Brain microvascular endothelial cell (primary cell): ENCODE data around the gene CUX1.

Source experiments
- DNase-seq: peaks from one replicate; pipeline ENCODE4 v3.0.0-alpha.2; 2020
- H3K27ac ChIP-seq: fragments of 250-450 bp; sonication (Bioruptor Pico); 2 replicates; pipeline ENCODE4 v1.5.1; 2020; ENCODE audit warnings: mild to moderate bottlenecking, moderate library complexity
- H3K27me3 ChIP-seq: fragments of 250-450 bp; sonication (Bioruptor Pico); replicated peaks from 2 replicates; pipeline ENCODE4 v1.5.1; 2020; ENCODE audit warnings: mild to moderate bottlenecking
- H3K36me3 ChIP-seq: fragments of 250-450 bp; sonication (Bioruptor Pico); replicated peaks from 2 replicates; pipeline ENCODE4 v1.5.1; 2020; ENCODE audit warnings: mild to moderate bottlenecking
- H3K4me3 ChIP-seq: 2 replicates; pipeline ENCODE4 v1.5.1; 2011; ENCODE audit warnings: low read depth, mild to moderate bottlenecking, control low read depth, low read length, moderate library complexity
- CTCF ChIP-seq: IDR thresholded peaks from 2 replicates; pipeline ENCODE4 v1.5.1; 2011; ENCODE audit warnings: low read depth, mild to moderate bottlenecking, moderate library complexity, low read length, control low read depth, inconsistent platforms; ENCODE audit errors: missing control alignments
- in situ Hi-C: cut with HindIII; loops from 2 replicates; pipeline ENCODE4 v1.10.0; 2017; ENCODE audit warnings: low sequenced_read_pairs, low pct_ligation_motif_present

The CUX1 gene

GRCh38 chr7:102096706-102097427 is 279.4 kb downstream of the CUX1 start:
- no peak for TF ChIP-seq CTCF
- no peak overlapping the region for H3K27ac ChIP-seq
- no peak for DNase-seq
- H3K4me3 ChIP-seq: no peak overlapping the region
- H3K27me3 ChIP-seq: no peaks in the 10 kb centered on the region
- in situ Hi-C loops: no loop called here
- H3K36me3 ChIP-seq: no peaks in the 10 kb centered on the region

GRCh38 chr7:102097601-102098161 is 280.3 kb downstream of the CUX1 start:
- no peak for DNase-seq
- no peak for TF ChIP-seq CTCF
- H3K27ac ChIP-seq: no peak overlapping the region
- H3K4me3 ChIP-seq: no peak overlapping the region
- H3K36me3 ChIP-seq: no peaks in the 10 kb centered on the region
- in situ Hi-C loops: no loop called here
- no peaks in the 10 kb centered on the region for H3K27me3 ChIP-seq

DNA sequence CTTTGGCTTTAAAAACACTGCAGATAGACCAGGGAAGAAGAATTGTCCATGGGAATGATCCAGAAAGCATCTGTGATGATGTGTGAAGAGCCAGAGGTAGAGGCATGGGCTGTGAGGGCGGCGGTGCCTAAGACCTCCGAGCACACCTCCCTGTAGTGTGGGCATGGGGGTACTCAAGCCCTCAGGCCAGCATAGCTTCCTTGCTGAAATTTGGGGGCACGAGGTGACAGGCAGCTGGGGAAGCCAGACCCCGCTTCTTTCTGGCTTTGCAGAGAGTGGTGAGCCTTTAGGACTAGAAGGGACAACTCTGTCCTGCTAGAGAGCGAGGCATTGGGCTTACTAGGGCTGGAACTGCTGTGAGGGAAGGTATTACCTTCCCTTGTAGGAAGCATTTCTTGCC is 281.6 kb downstream of the CUX1 start:
- in situ Hi-C loops: no loop called here
- no peak overlapping the region for H3K27ac ChIP-seq
- DNase-seq: no peak
- H3K4me3 ChIP-seq: no peak overlapping the region
- no peaks in the 10 kb centered on the region for H3K36me3 ChIP-seq
- no peak for TF ChIP-seq CTCF
- no peaks in the 10 kb centered on the region for H3K27me3 ChIP-seq

GRCh38 chr7:102099474-102099873 is 282.0 kb downstream of the CUX1 start:
- Histone ChIP-seq H3K27ac (no peak overlapping the region), H3K4me3 (no peak overlapping the region), H3K36me3 (peaks cover 2% of the 10 kb centered on the region), H3K27me3 (no peaks in the 10 kb centered on the region)
- in situ Hi-C loops: no loop called here
- TF ChIP-seq CTCF: no peak
- no peak for DNase-seq

GRCh38 chr7:102101111-102101551 is 283.7 kb downstream of the CUX1 start:
- no peak for DNase-seq
- Histone ChIP-seq H3K36me3 (peaks cover 2% of the 10 kb centered on the region), H3K27me3 (no peaks in the 10 kb centered on the region), H3K4me3 (no peak overlapping the region), H3K27ac (no peak overlapping the region)
- no peak for TF ChIP-seq CTCF
- in situ Hi-C loops: no loop called here

DNA sequence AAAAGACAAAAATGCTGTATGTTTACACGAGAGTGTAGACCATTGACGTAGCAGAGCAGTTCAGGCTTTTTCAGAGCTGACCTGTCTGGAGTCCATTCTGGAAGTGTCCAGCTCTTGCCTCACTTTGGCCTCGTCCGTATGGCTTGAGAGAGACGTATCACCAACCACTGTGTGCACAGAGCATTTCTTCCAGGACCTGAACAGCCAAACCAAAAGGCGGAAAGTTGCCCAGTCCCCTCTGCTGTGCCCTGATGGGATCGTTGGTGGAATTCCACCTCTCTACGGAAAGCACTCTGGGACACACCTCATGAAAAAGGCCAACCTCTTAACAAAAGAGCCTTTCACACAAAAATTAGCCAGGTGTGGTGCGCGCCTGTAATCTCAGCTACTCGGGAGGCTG is 284.5 kb downstream of the CUX1 start:
- peaks cover 2% of the 10 kb centered on the region for H3K36me3 ChIP-seq
- H3K27ac ChIP-seq: no peak overlapping the region
- TF ChIP-seq CTCF: no peak
- H3K4me3 ChIP-seq: no peak overlapping the region
- H3K27me3 ChIP-seq: no peaks in the 10 kb centered on the region
- in situ Hi-C loops: no loop called here
- DNase-seq: no peak
